GM23338 (cell line): ENCODE data around the gene XRRA1. TPM values are rescaled to one million over a fixed set of nuclear protein-coding genes. Genes with fewer than 3 reads are reported as not detected.

Experiments used
- ATAC-seq: fragments of 200-7000 bp; cut with Tn5 transposase; 3 replicates; pipeline ENCODE4 v1.9.1; 2020
- DNase-seq: peaks from one replicate; pipeline ENCODE4 v3.0.0-alpha.2; 2015; ENCODE audit warnings: low spot score
- H2AFZ ChIP-seq: fragments of 200-600 bp; sonication (generic); 2 replicates; pipeline ENCODE4 v1.8.0; 2016; ENCODE audit warnings: antibody characterized with exemption, mild to moderate bottlenecking, moderate library complexity
- H3F3A ChIP-seq: fragments of 200-600 bp; sonication (generic); replicated peaks from 2 replicates; pipeline ENCODE4 v1.8.0; 2017; ENCODE audit warnings: antibody characterized with exemption, mixed run types, low read depth
- H3K27ac ChIP-seq: fragments of 200-600 bp; sonication (generic); 2 replicates; pipeline ENCODE4 v1.6.1; 2016; ENCODE audit warnings: low read depth
- H3K27me3 ChIP-seq: fragments of 200-600 bp; sonication (generic); 2 replicates; pipeline ENCODE4 v1.8.0; 2016; ENCODE audit warnings: mild to moderate bottlenecking, mixed run types, moderate library complexity; ENCODE audit not compliant: insufficient read depth
- H3K36me3 ChIP-seq: fragments of 200-600 bp; sonication (generic); 2 replicates; pipeline ENCODE4 v1.8.0; 2016; ENCODE audit warnings: mild to moderate bottlenecking; ENCODE audit not compliant: insufficient read depth
- H3K4me1 ChIP-seq: fragments of 200-600 bp; sonication (generic); 2 replicates; pipeline ENCODE4 v1.8.0; 2016; ENCODE audit warnings: mild to moderate bottlenecking, moderate library complexity; ENCODE audit not compliant: insufficient read depth
- H3K4me2 ChIP-seq: fragments of 200-600 bp; sonication (generic); 2 replicates; pipeline ENCODE4 v1.7.1; 2017; ENCODE audit warnings: mixed run types
- H3K4me3 ChIP-seq: fragments of 200-600 bp; sonication (generic); 2 replicates; pipeline ENCODE4 v1.6.1; 2016; ENCODE audit warnings: mixed run types
- H3K79me2 ChIP-seq: fragments of 200-600 bp; sonication (generic); replicated peaks from 2 replicates; pipeline ENCODE4 v1.8.0; 2017; ENCODE audit warnings: mild to moderate bottlenecking; ENCODE audit not compliant: insufficient read depth
- H3K9me2 ChIP-seq: fragments of 200-600 bp; sonication (generic); 2 replicates; pipeline ENCODE4 v1.8.0; 2017; ENCODE audit not compliant: insufficient read depth
- H4K20me1 ChIP-seq: fragments of 200-600 bp; sonication (generic); replicated peaks from 2 replicates; pipeline ENCODE4 v1.8.0; 2017; ENCODE audit warnings: mild to moderate bottlenecking; ENCODE audit not compliant: insufficient read depth
- H3K27ac Mint-ChIP-seq: 2 replicates; pipeline ENCODE4 v1.8.0; 2020; ENCODE audit warnings: inconsistent platforms, mild to moderate bottlenecking, moderate library complexity, mixed read lengths
- H3K27me3 Mint-ChIP-seq: 3 replicates; pipeline ENCODE4 v1.8.0; 2022; ENCODE audit warnings: low read depth, mild to moderate bottlenecking, moderate library complexity, mixed read lengths, inconsistent platforms; ENCODE audit not compliant: insufficient read depth, poor library complexity
- H3K36me3 Mint-ChIP-seq: 3 replicates; pipeline ENCODE4 v1.8.0; 2021; ENCODE audit warnings: low read depth, mild to moderate bottlenecking, inconsistent platforms, moderate library complexity, mixed read lengths
- H3K4me1 Mint-ChIP-seq: 3 replicates; pipeline ENCODE4 v1.8.0; 2020; ENCODE audit warnings: mild to moderate bottlenecking, inconsistent platforms, mixed read lengths
- H3K4me3 Mint-ChIP-seq: 3 replicates; pipeline ENCODE4 v1.8.0; 2021; ENCODE audit warnings: moderate library complexity, mild to moderate bottlenecking, inconsistent platforms, mixed read lengths
- H3K9me3 Mint-ChIP-seq: 3 replicates; pipeline ENCODE4 v1.8.0; 2020; ENCODE audit warnings: moderate library complexity, mild to moderate bottlenecking, inconsistent platforms, mixed read lengths
- CTCF ChIP-seq, 2 experiments: fragments of 200-600 bp in 1 of 2; sonication (generic) in 1 of 2; conservative IDR thresholded peaks; 2 replicates each; pipeline versions ENCODE4 v1.5.1 to v1.6.1; 2016 to 2017; ENCODE audit warnings: antibody characterized with exemption in 2 of 2, low read depth in 2 of 2, mild to moderate bottlenecking in 2 of 2, moderate library complexity in 1 of 2
- ETS1 ChIP-seq: IDR thresholded peaks from 2 replicates; pipeline ENCODE4 v1.6.1; 2016; ENCODE audit warnings: antibody characterized with exemption
- EZH2phosphoT487 ChIP-seq: fragments of 200-600 bp; sonication (generic); IDR thresholded peaks from one replicate; pipeline ENCODE4 v1.8.1; 2018; ENCODE audit warnings: antibody characterized with exemption; ENCODE audit not compliant: unreplicated experiment
- JUNB ChIP-seq: IDR thresholded peaks from one replicate; pipeline ENCODE4 v1.6.1; 2016; ENCODE audit warnings: antibody characterized with exemption; ENCODE audit not compliant: unreplicated experiment
- NANOG ChIP-seq: IDR thresholded peaks from 2 replicates; pipeline ENCODE4 v1.6.1; 2016; ENCODE audit warnings: antibody characterized with exemption, borderline replicate concordance
- POLR2AphosphoS5 ChIP-seq: IDR thresholded peaks from 2 replicates; pipeline ENCODE4 v1.6.1; 2016; ENCODE audit warnings: antibody characterized with exemption, low read depth
- REST ChIP-seq: IDR thresholded peaks from one replicate; pipeline ENCODE4 v1.6.1; 2018; ENCODE audit warnings: antibody characterized with exemption; ENCODE audit not compliant: unreplicated experiment
- STAT1 ChIP-seq: IDR thresholded peaks from one replicate; pipeline ENCODE4 v1.6.1; 2016; ENCODE audit warnings: antibody characterized with exemption; ENCODE audit not compliant: unreplicated experiment
- ZNF114 ChIP-seq: fragments of 250-450 bp; sonication (Bioruptor Pico); IDR thresholded peaks from 2 replicates; pipeline ENCODE4 v1.5.0; 2020; ENCODE audit warnings: mild to moderate bottlenecking, moderate library complexity
- ZNF331 ChIP-seq: fragments of 250-450 bp; sonication (Bioruptor Pico); IDR thresholded peaks from 2 replicates; pipeline ENCODE4 v1.5.0; 2020; ENCODE audit warnings: low read depth, mild to moderate bottlenecking, moderate library complexity
- polyA plus RNA-seq: library from polyadenylated mRNA; unstranded; fragments of >200 nt; fragmentation: Nextera tagmentation; extraction: Ambion mirVana; gene quantifications from 2 replicates; pipeline ENCODE4 v1.2.1, GENCODE V29; 2016
- total RNA-seq: library from RNA; depleted of rRNA; stranded (reverse); fragments of >200 nt; shearing (Covaris generic); gene quantifications from 2 replicates; pipeline ENCODE4 v1.2.3, GENCODE V29; 2014

Gene XRRA1
- total and polyA plus RNA-seq, 2 experiments from 2014 or later, result 4.9 to 5.4 TPM

GRCh38 chr11:74853223-74853622, 95.7 kb downstream of the XRRA1 start (continued):
- TF ChIP-seq ETS1 (no peak), ZNF331 (CRISPR knock-in tag) (no peak), NANOG (no peak), ZNF114 (CRISPR knock-in tag) (no peak), POLR2AphosphoS5 (no peak), CTCF (conservative IDR thresholded peaks at IDR 0.05; ENCODE audit: low read depth in 2 of 2) (no peak), EZH2phosphoT487 (no peak), REST (no peak), STAT1 (no peak)

GRCh38 chr11:74849525-74850391, 99.1 kb downstream of the XRRA1 start:
- DNase-seq (peak; percentile 71), ATAC-seq (peak; percentile 89)
- Histone ChIP-seq H3K27me3 (no peaks in the 10 kb centered on the region), H3K79me2 (no peaks in the 10 kb centered on the region), H3K4me1 (peaks cover 18% of the 10 kb centered on the region), H4K20me1 (no peaks in the 10 kb centered on the region), H3K27ac (peak overlapping the region; percentile 56; the same call in 1 of the 2 replicates), H3K4me3 (no peak overlapping the region), H3K4me2 (peak overlapping the region; percentile 60), H3K9me2 (no peaks in the 10 kb centered on the region), H3F3A (no peaks in the 10 kb centered on the region), H3K36me3 (no peaks in the 10 kb centered on the region), H2AFZ (no peak overlapping the region)
- H3K4me3 Mint-ChIP-seq, result no peak overlapping the region; the same call in 2 of the 3 replicates
- peaks cover 8% of the 10 kb centered on the region; the same call in 1 of the 3 replicates for H3K36me3 Mint-ChIP-seq
- H3K27ac Mint-ChIP-seq, result peak overlapping the region; percentile 82
- peaks cover 14% of the 10 kb centered on the region for H3K4me1 Mint-ChIP-seq
- H3K9me3 Mint-ChIP-seq, result no peaks in the 10 kb centered on the region
- H3K27me3 Mint-ChIP-seq, result peaks cover 5% of the 10 kb centered on the region
- TF ChIP-seq ETS1 (no peak), JUNB (no peak)
